ENCODE measurements around the gene TBCD.

TBCD gene

GRCh38 chr17:82926081-82926480 lies 174.2 kb downstream of the TBCD start:
- DNase-seq (ENCODE audit: low read depth): no peak

GRCh38 chr17:82926716-82927115 lies 174.9 kb downstream of the TBCD start:
- DNase-seq (ENCODE audit: low read depth): no peak

GRCh38 chr17:82927311-82927660 lies 175.4 kb downstream of the TBCD start:
- no peak for DNase-seq (ENCODE audit: low read depth)

- no peak for DNase-seq (ENCODE audit: low read depth)
Observed at GRCh38 chr17:82927661-82928601, 176.1 kb downstream of the TBCD start.

- DNase-seq (ENCODE audit: low read depth): no peak
Observed at GRCh38 chr17:82929011-82929622, 177.3 kb downstream of the TBCD start.

GRCh38 chr17:82929676-82930042 lies 177.8 kb downstream of the TBCD start:
- DNase-seq (ENCODE audit: low read depth): no peak

GRCh38 chr17:82930043-82930923 lies 178.4 kb downstream of the TBCD start:
- DNase-seq (ENCODE audit: low read depth): no peak

- DNase-seq (ENCODE audit: low read depth): no peak
Observed at GRCh38 chr17:82930924-82931698, 179.2 kb downstream of the TBCD start.

- peak; percentile 63 for DNase-seq (ENCODE audit: low read depth)
Observed at GRCh38 chr17:82931699-82932517, 180.0 kb downstream of the TBCD start.

GRCh38 chr17:82932518-82933310 lies 180.8 kb downstream of the TBCD start:
- peak; percentile 27 for DNase-seq (ENCODE audit: low read depth)

- DNase-seq (ENCODE audit: low read depth): no peak
Observed at GRCh38 chr17:82933911-82934310, 182.0 kb downstream of the TBCD start.

GRCh38 chr17:82935966-82936767 lies 184.3 kb downstream of the TBCD start:
- DNase-seq (ENCODE audit: low read depth): no peak

- no peak for DNase-seq (ENCODE audit: low read depth)
Observed at GRCh38 chr17:82936768-82937171, 184.9 kb downstream of the TBCD start.

GRCh38 chr17:82937411-82938371 lies 185.8 kb downstream of the TBCD start:
- no peak for DNase-seq (ENCODE audit: low read depth)

- no peak for DNase-seq (ENCODE audit: low read depth)
Observed at GRCh38 chr17:82938486-82938872, 186.6 kb downstream of the TBCD start.

- DNase-seq (ENCODE audit: low read depth): no peak
Observed at GRCh38 chr17:82938873-82939620, 187.2 kb downstream of the TBCD start.

GRCh38 chr17:82939621-82940135 lies 187.8 kb downstream of the TBCD start:
- DNase-seq (ENCODE audit: low read depth): no peak
